Naive thymus-derived CD8-positive, alpha-beta T cell (primary cell): ENCODE results near the gene HCN4. TPM values are rescaled to one million over a fixed set of nuclear protein-coding genes. Genes with fewer than 3 reads are reported as not detected.

Experiments
- ATAC-seq, 2 donors: fragments of 150-1000 bp; cut with Tn5 transposase in 1 of 2; sonication (Bioruptor Pico), chemical (Tn5 transposase) in 1 of 2; 1 replicate in 1 of 2; 2 replicates in 1 of 2; pipeline ENCODE4 v1.10.0; 2021; ENCODE audit warnings: mild to moderate bottlenecking in 2 of 2, moderate library complexity in 2 of 2
- POLR2A ChIA-PET: fragments of 350-600 bp; sonication (Branson Sonifier 250); formaldehyde crosslinking; loops from one replicate; lab custom pipeline; 2021; ENCODE audit warnings: antibody characterized with exemption; lab: Charles Lee
- DNase-seq, 10 donors: peaks; one replicate each; pipeline versions ENCODE4 v3.0.0 to v3.0.0-alpha.2; 2020 to 2022
- H3K27ac Mint-ChIP-seq, 10 donors: one replicate each; pipeline ENCODE4 v1.8.0; 2020 to 2022; ENCODE audit warnings: mild to moderate bottlenecking in 10 of 10, mixed read lengths in 10 of 10, moderate library complexity in 4 of 10, inconsistent platforms in 1 of 10
- H3K27me3 Mint-ChIP-seq, 5 donors: one replicate each; pipeline ENCODE4 v1.8.0; 2021 to 2022; ENCODE audit warnings: mixed read lengths in 5 of 5
- H3K36me3 Mint-ChIP-seq, 3 donors: one replicate each; pipeline ENCODE4 v1.8.0; 2020 to 2022; ENCODE audit warnings: mixed read lengths in 3 of 3, mild to moderate bottlenecking in 2 of 3, inconsistent platforms in 1 of 3
- H3K4me1 Mint-ChIP-seq, 4 donors: one replicate each; pipeline ENCODE4 v1.8.0; 2021 to 2022; ENCODE audit warnings: mixed read lengths in 4 of 4
- H3K4me3 Mint-ChIP-seq, 10 donors: one replicate each; pipeline ENCODE4 v1.8.0; 2020 to 2022; ENCODE audit warnings: mild to moderate bottlenecking in 10 of 10, mixed read lengths in 10 of 10, moderate library complexity in 6 of 10, inconsistent platforms in 1 of 10
- H3K9me3 Mint-ChIP-seq, 9 donors: one replicate each; pipeline ENCODE4 v1.8.0; 2020 to 2022; ENCODE audit warnings: mixed read lengths in 9 of 9, mild to moderate bottlenecking in 3 of 9, inconsistent platforms in 1 of 9, moderate library complexity in 1 of 9
- polyA plus RNA-seq, 3 donors: library from polyadenylated mRNA; unstranded; fragments of 300-500 nt; fragmentation: Illumina TruSeq; gene quantifications; one replicate each; pipeline ENCODE4 v1.2.3, GENCODE V29; 2021
- total RNA-seq, 8 experiments: library from RNA in 2 of 8; stranded (reverse) in 2 of 8; gene quantifications; one replicate each; pipeline ENCODE4 v1.2.3 and lab custom pipeline; 2021 to 2026

HCN4 gene
- total and polyA plus RNA-seq, 5 experiments from 2014 or later: not detected

- Mint-ChIP-seq H3K4me1 (no peaks in the 10 kb centered on the region), H3K27ac (no peak overlapping the region), H3K36me3 (no peaks in the 10 kb centered on the region), H3K27me3 (peaks cover 24 to 51% (median 35%) of the 10 kb centered on the region in 5 donors), H3K9me3 (peaks cover 0 to 1% (median 0%) of the 10 kb centered on the region in 9 donors), H3K4me3 (no peak overlapping the region)
- ATAC-seq: no peak
- no peak for DNase-seq
- POLR2A ChIA-PET: no interaction called here
Observed at GRCh38 chr15:73373221-73373620, 4.5 kb upstream of the HCN4 start.

- POLR2A ChIA-PET: no interaction called here
- Mint-ChIP-seq H3K36me3 (no peaks in the 10 kb centered on the region), H3K4me1 (peaks cover 0 to 2% (median 1%) of the 10 kb centered on the region in 4 donors), H3K4me3 (no peak overlapping the region), H3K9me3 (peaks cover 0 to 1% (median 0%) of the 10 kb centered on the region in 9 donors), H3K27ac (no peak overlapping the region), H3K27me3 (peaks cover 25 to 57% (median 38%) of the 10 kb centered on the region in 5 donors)
- ATAC-seq (no peak), DNase-seq (no peak)
Observed at GRCh38 chr15:73371812-73372211, 3.1 kb upstream of the HCN4 start.

GRCh38 chr15:73370151-73370550, 1.4 kb upstream of the HCN4 start:
- POLR2A ChIA-PET: no interaction called here
- Mint-ChIP-seq H3K36me3 (no peaks in the 10 kb centered on the region), H3K4me1 (peaks cover 0 to 2% (median 2%) of the 10 kb centered on the region in 4 donors), H3K27ac (no peak overlapping the region), H3K4me3 (no peak overlapping the region), H3K27me3 (peaks cover 39 to 73% (median 50%) of the 10 kb centered on the region in 5 donors), H3K9me3 (peaks cover 0 to 1% (median 0%) of the 10 kb centered on the region in 9 donors)
- no peak for DNase-seq
- no peak for ATAC-seq

GRCh38 chr15:73369154-73369694, 466 bp upstream of the HCN4 start:
- Mint-ChIP-seq H3K4me1 (peaks cover 0 to 2% (median 2%) of the 10 kb centered on the region in 4 donors), H3K9me3 (peaks cover 0 to 1% (median 0%) of the 10 kb centered on the region in 9 donors), H3K36me3 (no peaks in the 10 kb centered on the region), H3K27ac (no peak overlapping the region), H3K4me3 (no peak overlapping the region), H3K27me3 (peaks cover 41 to 82% (median 53%) of the 10 kb centered on the region in 5 donors)
- DNase-seq (no peak), ATAC-seq (no peak)
- POLR2A ChIA-PET: no interaction called here

GRCh38 chr15:73367624-73368300, 996 bp downstream of the HCN4 start:
- POLR2A ChIA-PET: no interaction called here
- H3K4me1 Mint-ChIP-seq: peaks cover 0 to 2% (median 2%) of the 10 kb centered on the region in 4 donors
- no peaks in the 10 kb centered on the region for H3K9me3 Mint-ChIP-seq
- no peak overlapping the region for H3K4me3 Mint-ChIP-seq
- peaks cover 33 to 73% (median 50%) of the 10 kb centered on the region in 5 donors for H3K27me3 Mint-ChIP-seq
- H3K36me3 Mint-ChIP-seq: no peaks in the 10 kb centered on the region
- ATAC-seq (no peak), DNase-seq (no peak)
- no peak overlapping the region for H3K27ac Mint-ChIP-seq

- Mint-ChIP-seq H3K27ac (no peak overlapping the region), H3K27me3 (peaks cover 32 to 73% (median 48%) of the 10 kb centered on the region in 5 donors), H3K36me3 (no peaks in the 10 kb centered on the region), H3K4me1 (peaks cover 0 to 2% (median 2%) of the 10 kb centered on the region in 4 donors), H3K9me3 (no peaks in the 10 kb centered on the region), H3K4me3 (no peak overlapping the region)
- no peak for ATAC-seq
- no peak for DNase-seq
- POLR2A ChIA-PET: no interaction called here
Observed at GRCh38 chr15:73366766-73367623, 1.8 kb downstream of the HCN4 start.

- H3K27ac Mint-ChIP-seq: no peak overlapping the region
Observed at GRCh38 chr15:73364070-73364469, 4.7 kb downstream of the HCN4 start.

GRCh38 chr15:73362900-73363299, 5.9 kb downstream of the HCN4 start:
- Mint-ChIP-seq H3K27ac (no peak overlapping the region), H3K36me3 (no peaks in the 10 kb centered on the region), H3K4me1 (peaks cover 0 to 2% (median 2%) of the 10 kb centered on the region in 4 donors), H3K27me3 (peaks cover 13 to 47% (median 38%) of the 10 kb centered on the region in 5 donors), H3K9me3 (no peaks in the 10 kb centered on the region), H3K4me3 (no peak overlapping the region)
- POLR2A ChIA-PET: no interaction called here
- DNase-seq (no peak), ATAC-seq (no peak)

More at GRCh38 chr15:73364070-73364469, 4.7 kb downstream of the HCN4 start:
- POLR2A ChIA-PET: no interaction called here
- DNase-seq (peak in 1 of 10 donors; percentile 8), ATAC-seq (no peak)
- H3K4me3 Mint-ChIP-seq: no peak overlapping the region
- H3K9me3 Mint-ChIP-seq: no peaks in the 10 kb centered on the region
- peaks cover 13 to 46% (median 34%) of the 10 kb centered on the region in 5 donors for H3K27me3 Mint-ChIP-seq
- no peaks in the 10 kb centered on the region for H3K36me3 Mint-ChIP-seq
- H3K4me1 Mint-ChIP-seq: peaks cover 0 to 2% (median 2%) of the 10 kb centered on the region in 4 donors

- H3K4me1 Mint-ChIP-seq: peaks cover 0 to 1% (median 0%) of the 10 kb centered on the region in 4 donors
- H3K4me3 Mint-ChIP-seq: no peak overlapping the region
- no peak for ATAC-seq
- peaks cover 10 to 44% (median 28%) of the 10 kb centered on the region in 5 donors for H3K27me3 Mint-ChIP-seq
- H3K9me3 Mint-ChIP-seq: no peaks in the 10 kb centered on the region
- no peak overlapping the region for H3K27ac Mint-ChIP-seq
- no peaks in the 10 kb centered on the region for H3K36me3 Mint-ChIP-seq
- DNase-seq: no peak
- POLR2A ChIA-PET: no interaction called here
Observed at GRCh38 chr15:73361337-73361736, 7.4 kb downstream of the HCN4 start.

GRCh38 chr15:73359651-73360050, 9.1 kb downstream of the HCN4 start:
- Mint-ChIP-seq H3K27ac (no peak overlapping the region), H3K27me3 (peaks cover 4 to 27% (median 18%) of the 10 kb centered on the region in 5 donors), H3K9me3 (no peaks in the 10 kb centered on the region), H3K4me3 (no peak overlapping the region), H3K4me1 (no peaks in the 10 kb centered on the region), H3K36me3 (no peaks in the 10 kb centered on the region)
- no peak for DNase-seq
- POLR2A ChIA-PET: no interaction called here
- ATAC-seq: no peak

GRCh38 chr15:73357999-73358665, 10.6 kb downstream of the HCN4 start:
- Mint-ChIP-seq H3K4me1 (no peaks in the 10 kb centered on the region), H3K27me3 (peaks cover 4 to 30% (median 19%) of the 10 kb centered on the region in 5 donors), H3K9me3 (no peaks in the 10 kb centered on the region), H3K36me3 (no peaks in the 10 kb centered on the region), H3K27ac (no peak overlapping the region), H3K4me3 (no peak overlapping the region)
- no peak for ATAC-seq
- DNase-seq: no peak
- POLR2A ChIA-PET: no interaction called here

GRCh38 chr15:73355612-73356265, 13.0 kb downstream of the HCN4 start:
- Mint-ChIP-seq H3K9me3 (no peaks in the 10 kb centered on the region), H3K4me1 (no peaks in the 10 kb centered on the region), H3K4me3 (no peak overlapping the region), H3K27me3 (peaks cover 2 to 17% (median 8%) of the 10 kb centered on the region in 5 donors), H3K36me3 (no peaks in the 10 kb centered on the region), H3K27ac (no peak overlapping the region)
- POLR2A ChIA-PET: no interaction called here
- no peak for DNase-seq
- ATAC-seq: no peak
